Uterine smooth muscle cell (primary cell): Measurements from ENCODE around the gene FAM222B. TPM values are rescaled to one million over a fixed set of nuclear protein-coding genes. Genes with fewer than 3 reads are reported as not detected.

ENCODE experiments used
- total RNA-seq: library from RNA; depleted of rRNA; stranded (reverse); fragments of >200 nt; gene quantifications from 2 replicates; pipeline ENCODE4 v1.2.3, GENCODE V29; 2014

Gene FAM222B
- 1.8 and 2.0 TPM in 2 replicates for total RNA-seq

GRCh38 chr17:28842282-28843012 lies at the start of gene FAM222B:
TSS of gene FAM222B (minus strand) at chr17:28842790. CDS start at chr17:28766667, 76,123 bp downstream.

GRCh38 chr17:28854457-28855335 lies 12.1 kb upstream of the FAM222B start, which contains the start of gene ERAL1:
TSS of gene ERAL1 (plus strand) at chr17:28855016. CDS start at chr17:28855035, 19 bp downstream.

GRCh38 chr17:28743243-28744103 lies 99.1 kb downstream of the FAM222B start, which contains the start of gene TRAF4:
TSS of gene TRAF4 (plus strand) at chr17:28744011. CDS start at chr17:28744113, 102 bp downstream.

GRCh38 chr17:28728364-28729200 lies 114.0 kb downstream of the FAM222B start, which contains the start of gene NEK8:
TSS of gene NEK8 (plus strand) at chr17:28728788. CDS start at chr17:28728814, 26 bp downstream.

GRCh38 chr17:28726226-28726626 lies 116.4 kb downstream of the FAM222B start, which contains the start of gene TLCD1:
TSS of gene TLCD1 (minus strand) at chr17:28726233. CDS start at chr17:28726097, 136 bp downstream.

GRCh38 chr17:28717578-28718332 lies 124.8 kb downstream of the FAM222B start, which contains the start of gene RAB34:
TSS of gene RAB34 (minus strand) at chr17:28717868. CDS start at chr17:28717266, 602 bp downstream.

GRCh38 chr17:28711723-28712031 lies 130.9 kb downstream of the FAM222B start, which contains the start of gene PROCA1:
TSS of gene PROCA1 (minus strand) at chr17:28711888. CDS start at chr17:28711660, 228 bp downstream.

Other genes starting within 250 kb of the FAM222B start
- 30.0 and 101 TPM in 2 replicates for gene SPAG5, start 243.8 kb downstream of the FAM222B start, total RNA-seq
- 8.1 and 8.9 TPM in 2 replicates for gene RSKR, start 228.6 kb downstream of the FAM222B start, total RNA-seq
- 144 and 149 TPM in 2 replicates for gene BLTP2, start 197.6 kb downstream of the FAM222B start, total RNA-seq
- 42.5 and 44.0 TPM in 2 replicates for gene SDF2, start 180.9 kb downstream of the FAM222B start, total RNA-seq
- 53.9 and 56.0 TPM in 2 replicates for gene SUPT6H, start 180.6 kb downstream of the FAM222B start, total RNA-seq
- gene PROCA1, start 130.9 kb downstream of the FAM222B start, total RNA-seq = 1.7 and 1.8 TPM in 2 replicates
- gene RAB34, start 124.9 kb downstream of the FAM222B start, total RNA-seq = 172 and 176 TPM in 2 replicates
- gene RPL23A, start 122.8 kb downstream of the FAM222B start, total RNA-seq = 638 and 677 TPM in 2 replicates
- gene TLCD1, start 116.6 kb downstream of the FAM222B start, total RNA-seq = 2.0 and 3.8 TPM in 2 replicates
- gene NEK8, start 114.0 kb downstream of the FAM222B start, total RNA-seq = 3.0 and 3.5 TPM in 2 replicates
- 13.4 and 30.5 TPM in 2 replicates for gene TRAF4, start 98.8 kb downstream of the FAM222B start, total RNA-seq
- 24.2 and 29.1 TPM in 2 replicates for gene ERAL1, start 12.2 kb upstream of the FAM222B start, total RNA-seq
- gene FLOT2, start 54.9 kb upstream of the FAM222B start, total RNA-seq = 37.2 and 43.0 TPM in 2 replicates
- gene DHRS13, start 60.3 kb upstream of the FAM222B start, total RNA-seq = 6.5 and 8.0 TPM in 2 replicates
- gene PHF12, start 108.7 kb upstream of the FAM222B start, total RNA-seq = 12.8 and 18.6 TPM in 2 replicates
- gene SEZ6, start 163.2 kb upstream of the FAM222B start, total RNA-seq = not detected in 2 replicates
- 1.1 and 2.7 TPM in 2 replicates for gene PIPOX, start 200.4 kb upstream of the FAM222B start, total RNA-seq